ENCODE data around the gene GPANK1. TPM values are rescaled to one million over a fixed set of nuclear protein-coding genes. Genes with fewer than 3 reads are reported as not detected.

Gene GPANK1
- total and polyA plus RNA-seq, 12 donors = 7.4 to 61.2 (median 17.2) TPM

DNA sequence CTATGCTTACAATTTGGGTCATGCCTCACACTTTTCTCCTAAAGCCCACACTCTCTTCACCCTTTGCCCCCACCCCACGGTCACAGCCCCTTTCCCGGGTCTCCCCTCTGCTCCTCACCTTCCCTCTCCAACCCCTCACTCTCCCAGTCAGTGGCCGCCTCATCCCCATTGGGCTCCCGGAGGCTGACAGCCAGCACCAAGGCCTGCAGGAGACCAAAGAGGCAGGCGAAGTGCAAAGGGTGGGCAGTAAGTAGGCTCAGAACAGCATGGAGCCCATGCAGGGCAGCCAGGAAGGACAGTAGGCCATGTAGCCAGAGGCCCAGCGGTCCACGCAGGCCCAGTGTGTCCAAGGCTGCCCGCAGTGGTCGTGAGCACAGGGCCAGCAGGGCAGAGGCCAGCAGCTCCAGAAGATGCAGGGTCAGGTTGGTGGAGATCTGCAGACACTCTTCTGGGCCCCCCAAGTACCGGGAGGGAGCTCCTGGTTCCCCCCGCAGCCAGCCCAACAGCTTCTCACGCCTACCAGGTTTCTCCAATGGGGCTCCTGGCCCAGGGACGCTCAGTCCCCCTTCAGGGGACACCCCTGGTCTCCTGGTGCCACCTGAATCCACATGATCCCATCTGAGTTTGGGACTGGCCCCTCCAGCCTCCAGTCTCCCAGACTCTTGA, 5.7 kb downstream of the GPANK1 start:
- Histone ChIP-seq H3K27me3 (no peaks in the 10 kb centered on the region), H3K36me3 (replicated peaks in 1 of 2) (peaks cover 0 to 24% of the 10 kb centered on the region in 2 donors), H3K4me1 (replicated peaks in 1 of 2) (peaks cover 18 to 44% of the 10 kb centered on the region in 2 donors), H3K4me3 (peak overlapping the region in 2 of 4 donors; percentile 54 to 80), H3K9me3 (replicated peaks in 1 of 3) (no peaks in the 10 kb centered on the region), H3K27ac (peak overlapping the region in 2 of 5 donors; percentile 91 to 97)
- intact Hi-C loops (cut with DNase I) = no loop called here
- DNase-seq = no peak
- TF ChIP-seq POLR2A (IDR thresholded peaks at IDR 0.05) = no peak
- TF ChIP-seq, protein P1, sequence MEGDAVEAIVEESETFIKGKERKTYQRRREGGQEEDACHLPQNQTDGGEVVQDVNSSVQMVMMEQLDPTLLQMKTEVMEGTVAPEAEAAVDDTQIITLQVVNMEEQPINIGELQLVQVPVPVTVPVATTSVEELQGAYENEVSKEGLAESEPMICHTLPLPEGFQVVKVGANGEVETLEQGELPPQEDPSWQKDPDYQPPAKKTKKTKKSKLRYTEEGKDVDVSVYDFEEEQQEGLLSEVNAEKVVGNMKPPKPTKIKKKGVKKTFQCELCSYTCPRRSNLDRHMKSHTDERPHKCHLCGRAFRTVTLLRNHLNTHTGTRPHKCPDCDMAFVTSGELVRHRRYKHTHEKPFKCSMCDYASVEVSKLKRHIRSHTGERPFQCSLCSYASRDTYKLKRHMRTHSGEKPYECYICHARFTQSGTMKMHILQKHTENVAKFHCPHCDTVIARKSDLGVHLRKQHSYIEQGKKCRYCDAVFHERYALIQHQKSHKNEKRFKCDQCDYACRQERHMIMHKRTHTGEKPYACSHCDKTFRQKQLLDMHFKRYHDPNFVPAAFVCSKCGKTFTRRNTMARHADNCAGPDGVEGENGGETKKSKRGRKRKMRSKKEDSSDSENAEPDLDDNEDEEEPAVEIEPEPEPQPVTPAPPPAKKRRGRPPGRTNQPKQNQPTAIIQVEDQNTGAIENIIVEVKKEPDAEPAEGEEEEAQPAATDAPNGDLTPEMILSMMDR (IDR thresholded peaks at IDR 0.05) = no peak
- WGBS, 4 donors = 75 to 84% (median 82%) methylated on average over 9 to 13 of the region's 13 CpGs

DNA sequence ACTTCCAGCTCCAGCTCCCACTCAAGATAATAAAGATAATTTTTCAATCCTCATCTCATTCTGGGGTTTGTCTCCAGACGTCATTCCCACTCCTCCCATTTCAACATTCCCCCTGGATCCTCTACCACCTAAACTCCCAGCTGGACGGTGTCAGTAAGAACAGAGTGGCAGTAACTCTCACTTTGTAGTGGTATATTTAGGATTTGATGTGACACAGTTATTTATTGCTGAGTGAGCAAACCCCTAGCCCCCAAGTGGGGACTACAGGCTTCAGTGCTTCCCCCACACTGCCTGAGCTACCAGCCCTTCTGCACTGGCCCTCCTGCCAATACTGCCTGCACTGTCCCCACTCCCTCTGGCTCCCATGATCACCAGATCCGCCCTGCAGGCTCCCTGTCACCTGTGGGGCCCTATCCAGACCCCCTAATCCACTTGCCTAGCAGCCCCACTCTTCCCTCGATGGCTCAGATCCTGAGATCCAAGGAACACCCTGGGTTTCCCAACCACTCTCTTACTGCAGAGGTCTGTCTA, 6.6 kb downstream of the GPANK1 start:
- intact Hi-C loops (cut with DNase I) = no loop called here
- TF ChIP-seq, protein P1 (IDR thresholded peaks at IDR 0.05) = no peak
- no peak for TF ChIP-seq POLR2A (IDR thresholded peaks at IDR 0.05)
- peaks cover 0 to 24% of the 10 kb centered on the region in 2 donors for H3K36me3 ChIP-seq (replicated peaks in 1 of 2)
- DNase-seq = no peak
- H3K4me3 ChIP-seq = no peak overlapping the region
- 77 to 87% (median 81%) methylated on average over 4 of the region's 4 CpGs for WGBS, 4 donors
- H3K27ac ChIP-seq = peak overlapping the region in 2 of 5 donors; percentile 2 to 15
- H3K27me3 ChIP-seq = no peaks in the 10 kb centered on the region
- peaks cover 12 to 44% of the 10 kb centered on the region in 2 donors for H3K4me1 ChIP-seq (replicated peaks in 1 of 2)
- H3K9me3 ChIP-seq (replicated peaks in 1 of 3) = no peaks in the 10 kb centered on the region

DNA sequence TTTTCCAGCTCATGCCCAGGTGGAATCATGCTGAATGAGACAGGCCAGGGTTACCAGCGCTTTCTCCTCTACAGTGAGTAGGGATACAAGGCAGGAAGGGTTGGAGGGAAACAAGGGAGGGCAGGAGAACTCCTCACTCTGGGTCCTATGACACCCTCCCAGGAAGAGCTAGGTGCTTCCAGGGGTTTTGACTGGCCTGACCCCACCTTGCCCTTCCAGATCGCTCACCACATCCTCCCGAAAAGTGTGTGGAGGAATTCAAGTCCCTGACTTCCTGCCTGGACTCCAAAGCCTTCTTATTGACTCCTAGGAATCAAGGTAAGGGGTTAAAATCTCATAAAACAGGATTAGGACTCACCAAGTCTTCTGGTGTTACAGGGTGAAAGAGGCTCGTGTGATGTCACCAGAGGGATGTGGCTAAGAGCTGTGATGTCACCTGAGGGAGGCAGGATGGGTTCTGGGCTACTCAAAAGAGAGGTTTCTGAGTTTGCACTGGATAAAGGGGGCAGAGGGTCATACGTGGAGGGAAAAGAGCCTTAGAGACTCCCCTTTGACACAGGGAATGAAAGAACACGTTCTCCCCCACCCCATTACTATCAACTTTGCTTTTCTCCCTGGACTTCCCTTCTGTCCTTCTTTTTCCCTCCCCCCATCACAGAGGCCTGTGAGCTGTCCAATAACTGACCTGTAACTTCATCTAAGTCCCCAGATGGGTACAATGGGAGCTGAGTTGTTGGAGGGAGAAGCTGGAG, 7.2 kb downstream of the GPANK1 start:
- no peak overlapping the region for H3K4me3 ChIP-seq
- DNase-seq = no peak
- TF ChIP-seq, protein P1 (IDR thresholded peaks at IDR 0.05) = no peak
- TF ChIP-seq POLR2A (IDR thresholded peaks at IDR 0.05) = no peak
- H3K27me3 ChIP-seq = no peaks in the 10 kb centered on the region
- H3K36me3 ChIP-seq (replicated peaks in 1 of 2) = peaks cover 0 to 24% of the 10 kb centered on the region in 2 donors
- intact Hi-C loops (cut with DNase I) = no loop called here
- peaks cover 12 to 40% of the 10 kb centered on the region in 2 donors for H3K4me1 ChIP-seq (replicated peaks in 1 of 2)
- 77 to 84% (median 80%) methylated on average over 6 of the region's 6 CpGs for WGBS, 4 donors
- no peaks in the 10 kb centered on the region for H3K9me3 ChIP-seq (replicated peaks in 1 of 3)
- peak overlapping the region in 1 of 5 donors; percentile 15 for H3K27ac ChIP-seq

Data from adrenal gland (tissue), 12 donors.